Measurements from ENCODE around the gene POGZ. TPM values are rescaled to one million over a fixed set of nuclear protein-coding genes. Genes with fewer than 3 reads are reported as not detected.

POGZ gene
- total RNA-seq, 1 donor from 2014 or later = 96.3 TPM

GRCh38 chr1:151364996-151365395 lies 94.3 kb downstream of the POGZ start:
- H3K27me3 ChIP-seq = no peaks in the 10 kb centered on the region
- H3K4me1 ChIP-seq = peaks cover 14% of the 10 kb centered on the region
- H3K9me3 ChIP-seq = no peaks in the 10 kb centered on the region
- ATAC-seq = no peak
- peaks cover 45% of the 10 kb centered on the region for H3K36me3 ChIP-seq
- DNase-seq = no peak
- no peak overlapping the region for H3K27ac ChIP-seq
- no peak for TF ChIP-seq CTCF (IDR thresholded peaks at IDR 0.05)
- intact Hi-C loops (cut with DNase I) = no loop called here
- no peak overlapping the region for H3K4me3 ChIP-seq

GRCh38 chr1:151362308-151363155 lies 96.8 kb downstream of the POGZ start:
- no peaks in the 10 kb centered on the region for H3K27me3 ChIP-seq
- peaks cover 36% of the 10 kb centered on the region for H3K36me3 ChIP-seq
- intact Hi-C loops (cut with DNase I) = no loop called here
- no peaks in the 10 kb centered on the region for H3K9me3 ChIP-seq
- H3K4me3 ChIP-seq = no peak overlapping the region
- DNase-seq (no peak), ATAC-seq (no peak)
- TF ChIP-seq CTCF (IDR thresholded peaks at IDR 0.05) = no peak
- H3K4me1 ChIP-seq = peaks cover 2% of the 10 kb centered on the region
- H3K27ac ChIP-seq = no peak overlapping the region

- H3K27me3 ChIP-seq = no peaks in the 10 kb centered on the region
- no peak overlapping the region for H3K27ac ChIP-seq
- no peak overlapping the region for H3K4me3 ChIP-seq
- no peaks in the 10 kb centered on the region for H3K9me3 ChIP-seq
- no peaks in the 10 kb centered on the region for H3K4me1 ChIP-seq
- peaks cover 30% of the 10 kb centered on the region for H3K36me3 ChIP-seq
- no peak for ATAC-seq
- TF ChIP-seq CTCF (IDR thresholded peaks at IDR 0.05) = no peak
- intact Hi-C loops (cut with DNase I) = no loop called here
- no peak for DNase-seq
Observed at GRCh38 chr1:151361883-151362282, 97.4 kb downstream of the POGZ start.

GRCh38 chr1:151356696-151357095 lies 102.6 kb downstream of the POGZ start:
- DNase-seq (no peak), ATAC-seq (peak; percentile 51)
- TF ChIP-seq CTCF (IDR thresholded peaks at IDR 0.05) = no peak
- H3K36me3 ChIP-seq = no peaks in the 10 kb centered on the region
- no peak overlapping the region for H3K4me3 ChIP-seq
- no peaks in the 10 kb centered on the region for H3K9me3 ChIP-seq
- H3K27me3 ChIP-seq = no peaks in the 10 kb centered on the region
- H3K27ac ChIP-seq = no peak overlapping the region
- intact Hi-C loops (cut with DNase I) = no loop called here
- H3K4me1 ChIP-seq = no peaks in the 10 kb centered on the region

Other genes with a start within 250 kb of the POGZ start
- 112 TPM for gene PSMD4, start 204.8 kb downstream of the POGZ start, total RNA-seq
- gene ZNF687, start 177.2 kb downstream of the POGZ start, total RNA-seq = 22.5 TPM
- gene PI4KB, start 132.1 kb downstream of the POGZ start, total RNA-seq = 65.0 TPM
- 45.8 TPM for gene RFX5, start 112.2 kb downstream of the POGZ start, total RNA-seq
- gene SELENBP1, start 86.8 kb downstream of the POGZ start, total RNA-seq = 321 TPM
- gene PSMB4, start 59.9 kb downstream of the POGZ start, total RNA-seq = 177 TPM
- 62.5 TPM for gene CGN, start 51.9 kb upstream of the POGZ start, total RNA-seq
- 13.3 TPM for gene TUFT1, start 80.8 kb upstream of the POGZ start, total RNA-seq
- 62.1 TPM for gene SNX27, start 152.6 kb upstream of the POGZ start, total RNA-seq